A549 (cell line): ENCODE results near the gene CXCR1. TPM values are rescaled to one million over a fixed set of nuclear protein-coding genes. Genes with fewer than 3 reads are reported as not detected.

Experiments used
- ATAC-seq, 2 experiments: fragments of 200-7000 bp in 1 of 2; fragments of >200 bp in 1 of 2; cut with Nextera tagmentation in 1 of 2; cut with Tn5 transposase in 1 of 2; 3 replicates each; pipeline versions ENCODE4 v1.8.0 to v1.9.1; 2018 to 2020; ENCODE audit warnings: mild to moderate bottlenecking in 1 of 2, moderate library complexity in 1 of 2
- CTCF ChIA-PET: fragments of 300-600 bp; sonication (Branson Sonifier 250); formaldehyde crosslinking; extraction: SDS; loops from one replicate; lab custom pipeline; 2021; ENCODE audit warnings: antibody characterized with exemption, inconsistent platforms; lab: Yijun Ruan, JAX
- POLR2A ChIA-PET: fragments of 350-600 bp; formaldehyde crosslinking; extraction: SDS; loops from one replicate; lab custom pipeline; 2021; ENCODE audit warnings: antibody characterized with exemption, inconsistent platforms; lab: Yijun Ruan, JAX
- DNase-seq, 2 experiments: peaks; one replicate each; pipeline versions ENCODE4 v3.0.0 to v3.0.0-alpha.2; 2011 to 2016; ENCODE audit warnings: low read depth in 1 of 2, low spot score in 1 of 2
- FAIRE-seq: peaks from 2 replicates; lab custom pipeline; 2011; peaks lifted over from hg19 to GRCh38; lab: Jason Lieb, UNC
- H3K27ac ChIP-seq, 2 experiments: fragments of >200 bp; sonication (Bioruptor Twin); formaldehyde crosslinking; 3 replicates each; pipeline ENCODE4 v1.5.1; 2016 to 2017
- H3K4me1 ChIP-seq: fragments of >200 bp; sonication (Bioruptor Twin); formaldehyde crosslinking; 3 replicates; pipeline ENCODE4 v1.6.1; 2016
- H3K4me2 ChIP-seq: fragments of >200 bp; sonication (Bioruptor Twin); formaldehyde crosslinking; 3 replicates; pipeline ENCODE4 v1.6.1; 2016
- H3K4me3 ChIP-seq: fragments of >200 bp; sonication (Bioruptor Twin); formaldehyde crosslinking; 3 replicates; pipeline ENCODE4 v1.5.1; 2016
- H3K9me3 ChIP-seq: fragments of >200 bp; sonication (Bioruptor Twin); formaldehyde crosslinking; 3 replicates; pipeline ENCODE4 v1.6.1; 2016
- ATOH8 ChIP-seq: fragments of 250-450 bp; sonication (Bioruptor Pico); IDR thresholded peaks from 2 replicates; pipeline ENCODE4 v1.5.0; 2020; ENCODE audit warnings: low read depth, mild to moderate bottlenecking, moderate library complexity
- BHLHE40 ChIP-seq: IDR thresholded peaks from 2 replicates; pipeline ENCODE4 v1.6.1; 2012; ENCODE audit warnings: low read depth, low read length, inconsistent platforms
- CBX2 ChIP-seq: fragments of 200-600 bp; sonication (generic); IDR thresholded peaks from 2 replicates; pipeline ENCODE4 v1.6.1; 2016; ENCODE audit warnings: low read depth, mild to moderate bottlenecking, borderline replicate concordance
- CHD2 ChIP-seq: fragments of 150-350 bp; IDR thresholded peaks from 2 replicates; pipeline ENCODE4 v1.6.1; 2014; ENCODE audit warnings: low read length; ENCODE audit not compliant: partially characterized antibody
- EHMT2 ChIP-seq: fragments of 200-600 bp; sonication (generic); IDR thresholded peaks from 2 replicates; pipeline ENCODE4 v1.6.1; 2016; ENCODE audit warnings: antibody characterized with exemption, low read depth, mild to moderate bottlenecking, moderate library complexity
- ESRRA ChIP-seq: fragments of 150-350 bp; IDR thresholded peaks from 2 replicates; pipeline ENCODE4 v1.6.1; 2014; ENCODE audit warnings: mild to moderate bottlenecking, low read length, borderline replicate concordance
- HDAC2 ChIP-seq: fragments of 200-600 bp; sonication (generic); IDR thresholded peaks from 2 replicates; pipeline ENCODE4 v1.6.1; 2016
- HEYL ChIP-seq: fragments of 250-450 bp; sonication (Bioruptor Pico); IDR thresholded peaks from 2 replicates; pipeline ENCODE4 v1.8.0; 2021; ENCODE audit warnings: mild to moderate bottlenecking, moderate library complexity
- HMGXB4 ChIP-seq: fragments of 250-450 bp; sonication (Bioruptor Pico); IDR thresholded peaks from 2 replicates; pipeline ENCODE4 v1.5.0; 2021; ENCODE audit warnings: mild to moderate bottlenecking, moderate library complexity, borderline replicate concordance
- HOXB13 ChIP-seq: fragments of 250-450 bp; sonication (Bioruptor Pico); IDR thresholded peaks from 2 replicates; pipeline ENCODE4 v1.5.0; 2020; ENCODE audit warnings: low read depth, mild to moderate bottlenecking, moderate library complexity
- JUN ChIP-seq, 2 experiments: fragments of >200 bp; sonication (Bioruptor Twin); formaldehyde crosslinking; IDR thresholded peaks; 2 replicates in 1 of 2; 3 replicates in 1 of 2; pipeline ENCODE4 v1.6.1; 2016 to 2017
- KDM5A ChIP-seq: fragments of 200-600 bp; sonication (generic); IDR thresholded peaks from 2 replicates; pipeline ENCODE4 v1.6.1; 2016; ENCODE audit warnings: antibody characterized with exemption, mild to moderate bottlenecking
- MAFK ChIP-seq: fragments of 450-650 bp; IDR thresholded peaks from 2 replicates; pipeline ENCODE4 v1.6.1; 2014; ENCODE audit not compliant: partially characterized antibody
- MYC ChIP-seq: IDR thresholded peaks from 2 replicates; pipeline ENCODE4 v1.6.1; 2012; ENCODE audit warnings: mild to moderate bottlenecking, inconsistent platforms, low read length, improper control_type of control experiment, borderline replicate concordance
- PHF8 ChIP-seq: fragments of 200-600 bp; sonication (generic); IDR thresholded peaks from 2 replicates; pipeline ENCODE4 v1.6.1; 2016; ENCODE audit warnings: low read depth, mild to moderate bottlenecking, antibody characterized with exemption, moderate library complexity, borderline replicate concordance
- RARB ChIP-seq: fragments of 250-450 bp; sonication (Bioruptor Pico); IDR thresholded peaks from 2 replicates; pipeline ENCODE4 v1.8.0; 2021; ENCODE audit warnings: mild to moderate bottlenecking, moderate library complexity
- REST ChIP-seq: fragments of 200-600 bp; sonication (generic); IDR thresholded peaks from 2 replicates; pipeline ENCODE4 v1.6.1; 2016; ENCODE audit warnings: antibody characterized with exemption, mild to moderate bottlenecking, moderate library complexity
- RNF2 ChIP-seq: fragments of 200-600 bp; sonication (generic); IDR thresholded peaks from 2 replicates; pipeline ENCODE4 v1.6.1; 2016; ENCODE audit warnings: low read depth, mild to moderate bottlenecking, antibody characterized with exemption, moderate library complexity, borderline replicate concordance
- SMC3 ChIP-seq: fragments of >200 bp; sonication (Bioruptor Twin); formaldehyde crosslinking; IDR thresholded peaks from 3 replicates; pipeline ENCODE4 v1.6.1; 2018; ENCODE audit warnings: inconsistent platforms
- SREBF2 ChIP-seq: fragments of 450-650 bp; IDR thresholded peaks from 2 replicates; pipeline ENCODE4 v1.6.1; 2014; ENCODE audit warnings: mild to moderate bottlenecking, moderate library complexity
- TP53 ChIP-seq: fragments of 250-450 bp; sonication (Bioruptor Pico); IDR thresholded peaks from 2 replicates; pipeline ENCODE4 v1.5.0; 2021; ENCODE audit warnings: mild to moderate bottlenecking, moderate library complexity
- WGBS: methylation state at CpG from one replicate; pipeline ENCODE4 v1.1.6; 2017; ENCODE audit errors: missing lambda C conversion rate; 5-methylcytosine and 5-hydroxymethylcytosine counted together
- polyA plus RNA-seq, 4 experiments: library from polyadenylated mRNA; depleted of rRNA in 3 of 4; stranded (reverse); fragments of >200 nt; fragmentation: RNase III in 1 of 4; extraction: RNeasy Plus Mini Kit Qiagen cat#74134 plus additional on column Dnase treatment in 1 of 4; gene quantifications; 2 replicates in 3 of 4; 3 replicates in 1 of 4; pipeline ENCODE4 v1.2.3, GENCODE V29; 2011 to 2017

Gene CXCR1
- polyA plus RNA-seq, 2 of the 4 experiments (the other 2 are of a cell fraction), result not detected

- no peak overlapping the region for H3K4me2 ChIP-seq
- no peak for TF ChIP-seq RNF2
- TF ChIP-seq RARB (CRISPR knock-in tag), result no peak
- TF ChIP-seq JUN (IDR thresholded peaks at IDR 0.05), result no peak
- no peak for TF ChIP-seq CBX2
- no peak for TF ChIP-seq PHF8
- TF ChIP-seq ESRRA, result no peak
- no peak for TF ChIP-seq MAFK
- TF ChIP-seq TP53 (CRISPR knock-in tag), result no peak
- no peak for TF ChIP-seq HEYL (CRISPR knock-in tag)
- TF ChIP-seq SREBF2, result no peak
- no peak for TF ChIP-seq MYC
- no peak for TF ChIP-seq HOXB13
- TF ChIP-seq HMGXB4 (CRISPR knock-in tag), result no peak
- no peak for TF ChIP-seq REST
- no peak for TF ChIP-seq BHLHE40
- no peak for TF ChIP-seq EHMT2
- TF ChIP-seq SMC3, result no peak
- no peak for TF ChIP-seq CHD2
- 77% methylated on average over 4 of the region's 4 CpGs for WGBS
- FAIRE-seq (no peak), ATAC-seq (no peak), DNase-seq (no peak)
- no peaks in the 10 kb centered on the region for H3K9me3 ChIP-seq
- no peak overlapping the region for H3K27ac ChIP-seq
- ChIA-PET POLR2A (no interaction called here), CTCF (interaction anchor here (1.5 kb wide), 1 partner anchor 8 kb away, joined by 3 read pairs; no protein-coding TSS in a partner anchor)
- no peak overlapping the region for H3K4me3 ChIP-seq
- H3K4me1 ChIP-seq, result no peaks in the 10 kb centered on the region
These were observed 26.9 kb upstream of the CXCR1 start for GRCh38 chr2:218193701-218194100.

GRCh38 chr2:218192902-218193430 lies 26.2 kb upstream of the CXCR1 start:
- no peak overlapping the region for H3K27ac ChIP-seq
- CTCF ChIA-PET, result no interaction called here
- POLR2A ChIA-PET, result no interaction called here
- no peak overlapping the region for H3K4me2 ChIP-seq
- H3K4me3 ChIP-seq, result no peak overlapping the region
- WGBS, result 43% methylated on average over 3 of the region's 3 CpGs
- no peak for TF ChIP-seq HEYL (CRISPR knock-in tag)
- no peak for TF ChIP-seq HDAC2
- TF ChIP-seq KDM5A, result no peak
- TF ChIP-seq ATOH8 (CRISPR knock-in tag), result no peak
- TF ChIP-seq, all 56 proteins: peak for 0
- FAIRE-seq (no peak), ATAC-seq (no peak), DNase-seq (no peak)
- Histone ChIP-seq H3K9me3 (no peaks in the 10 kb centered on the region), H3K4me1 (no peaks in the 10 kb centered on the region)
